ENCODE measurements around the gene EFCAB7. TPM values are rescaled to one million over a fixed set of nuclear protein-coding genes. Genes with fewer than 3 reads are reported as not detected.

The EFCAB7 gene
- total RNA-seq, 1 donor from 2014 or later: 3.8 TPM

DNA sequence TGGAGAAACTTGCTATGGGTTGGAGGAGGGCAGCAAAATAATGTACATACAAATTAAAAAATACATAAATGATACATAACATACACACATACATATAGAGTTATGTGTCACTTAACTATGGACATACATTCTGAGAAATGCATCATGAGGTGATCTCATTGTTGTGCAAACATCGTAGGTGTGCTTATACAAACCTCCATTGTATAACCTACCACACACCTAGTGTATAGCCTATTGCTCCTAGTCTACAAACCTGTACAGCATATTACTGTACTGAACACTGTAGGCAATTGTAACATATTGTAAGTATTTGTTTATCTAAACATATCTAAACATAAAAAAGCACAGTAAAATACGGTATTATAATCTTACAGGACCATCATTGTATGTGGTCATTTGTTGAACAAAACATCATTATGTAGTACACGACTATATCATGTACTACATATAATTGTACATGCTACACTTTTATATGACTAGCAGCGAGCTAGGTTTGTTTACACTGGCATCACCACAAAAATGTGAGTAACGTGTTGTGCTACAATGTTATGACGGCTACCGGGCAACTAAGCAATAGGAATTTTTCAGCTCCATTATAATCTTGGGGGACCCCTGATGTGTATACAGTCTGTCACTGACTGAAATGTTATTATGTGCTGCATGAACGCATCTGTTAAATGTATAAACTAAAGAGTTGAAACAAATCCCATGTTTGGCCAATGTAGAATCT lies 35.8 kb upstream of the EFCAB7 start:
- Mint-ChIP-seq H3K27ac (ENCODE audit: unreplicated experiment) (no peak overlapping the region), H3K27me3 (ENCODE audit: low read depth) (no peaks in the 10 kb centered on the region), H3K4me1 (ENCODE audit: low read depth) (peaks cover 8% of the 10 kb centered on the region), H3K36me3 (ENCODE audit: low read depth) (no peaks in the 10 kb centered on the region), H3K4me3 (ENCODE audit: unreplicated experiment) (no peak overlapping the region), H3K9me3 (ENCODE audit: low read depth) (no peaks in the 10 kb centered on the region)
- TF ChIP-seq, protein P1, sequence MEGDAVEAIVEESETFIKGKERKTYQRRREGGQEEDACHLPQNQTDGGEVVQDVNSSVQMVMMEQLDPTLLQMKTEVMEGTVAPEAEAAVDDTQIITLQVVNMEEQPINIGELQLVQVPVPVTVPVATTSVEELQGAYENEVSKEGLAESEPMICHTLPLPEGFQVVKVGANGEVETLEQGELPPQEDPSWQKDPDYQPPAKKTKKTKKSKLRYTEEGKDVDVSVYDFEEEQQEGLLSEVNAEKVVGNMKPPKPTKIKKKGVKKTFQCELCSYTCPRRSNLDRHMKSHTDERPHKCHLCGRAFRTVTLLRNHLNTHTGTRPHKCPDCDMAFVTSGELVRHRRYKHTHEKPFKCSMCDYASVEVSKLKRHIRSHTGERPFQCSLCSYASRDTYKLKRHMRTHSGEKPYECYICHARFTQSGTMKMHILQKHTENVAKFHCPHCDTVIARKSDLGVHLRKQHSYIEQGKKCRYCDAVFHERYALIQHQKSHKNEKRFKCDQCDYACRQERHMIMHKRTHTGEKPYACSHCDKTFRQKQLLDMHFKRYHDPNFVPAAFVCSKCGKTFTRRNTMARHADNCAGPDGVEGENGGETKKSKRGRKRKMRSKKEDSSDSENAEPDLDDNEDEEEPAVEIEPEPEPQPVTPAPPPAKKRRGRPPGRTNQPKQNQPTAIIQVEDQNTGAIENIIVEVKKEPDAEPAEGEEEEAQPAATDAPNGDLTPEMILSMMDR (IDR thresholded peaks at IDR 0.05): no peak
- DNase-seq (ENCODE audit: low spot score): no peak

DNA sequence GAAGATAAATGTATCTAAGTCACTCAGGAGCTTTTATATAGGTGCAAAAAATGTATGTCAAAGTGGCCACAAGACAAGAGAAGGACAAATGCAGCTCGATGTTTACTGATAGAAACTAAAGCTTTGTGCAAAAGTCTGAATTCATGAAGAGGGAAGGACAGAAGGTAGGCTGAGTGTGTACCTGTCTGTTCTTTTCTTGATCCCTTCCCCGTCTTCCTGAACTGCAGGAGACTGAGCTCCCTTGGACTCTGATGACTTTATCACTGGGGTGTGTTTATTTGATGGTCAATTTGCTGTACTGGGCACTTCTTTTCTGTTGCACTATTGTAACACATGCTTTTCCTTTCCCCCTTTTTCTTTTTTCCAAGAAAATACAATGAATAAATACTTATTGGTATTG lies 25.7 kb upstream of the EFCAB7 start:
- peaks cover 7% of the 10 kb centered on the region for H3K9me3 Mint-ChIP-seq (ENCODE audit: low read depth)
- H3K36me3 Mint-ChIP-seq (ENCODE audit: low read depth): no peaks in the 10 kb centered on the region
- H3K4me1 Mint-ChIP-seq (ENCODE audit: low read depth): no peaks in the 10 kb centered on the region
- no peaks in the 10 kb centered on the region for H3K27me3 Mint-ChIP-seq (ENCODE audit: low read depth)
- no peak overlapping the region for H3K27ac Mint-ChIP-seq (ENCODE audit: unreplicated experiment)
- no peak for DNase-seq (ENCODE audit: low spot score)
- no peak overlapping the region for H3K4me3 Mint-ChIP-seq (ENCODE audit: unreplicated experiment)
- TF ChIP-seq, protein P1 (IDR thresholded peaks at IDR 0.05): no peak

DNA sequence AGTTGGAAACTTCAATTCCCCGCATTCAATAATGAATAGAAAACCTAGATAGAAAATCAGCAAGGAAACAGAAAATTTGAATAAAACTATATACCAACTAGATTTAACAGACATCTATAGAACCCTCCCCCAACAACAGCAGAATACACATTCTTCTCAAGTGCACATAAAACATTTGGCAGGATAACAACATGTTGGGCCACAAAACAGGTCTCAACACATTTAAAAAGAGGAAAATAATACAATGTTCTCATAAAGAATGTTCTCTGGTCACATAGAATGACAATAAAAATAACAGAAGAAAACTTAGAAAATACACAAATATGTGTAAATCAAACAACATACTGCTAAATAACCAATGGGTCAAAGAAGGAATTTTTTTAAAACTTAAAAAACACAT lies 25.2 kb upstream of the EFCAB7 start:
- Mint-ChIP-seq H3K9me3 (ENCODE audit: low read depth) (peaks cover 7% of the 10 kb centered on the region), H3K36me3 (ENCODE audit: low read depth) (no peaks in the 10 kb centered on the region), H3K27ac (ENCODE audit: unreplicated experiment) (no peak overlapping the region), H3K27me3 (ENCODE audit: low read depth) (no peaks in the 10 kb centered on the region), H3K4me3 (ENCODE audit: unreplicated experiment) (no peak overlapping the region), H3K4me1 (ENCODE audit: low read depth) (no peaks in the 10 kb centered on the region)
- DNase-seq (ENCODE audit: low spot score): no peak
- TF ChIP-seq, protein P1 (IDR thresholded peaks at IDR 0.05): no peak

DNA sequence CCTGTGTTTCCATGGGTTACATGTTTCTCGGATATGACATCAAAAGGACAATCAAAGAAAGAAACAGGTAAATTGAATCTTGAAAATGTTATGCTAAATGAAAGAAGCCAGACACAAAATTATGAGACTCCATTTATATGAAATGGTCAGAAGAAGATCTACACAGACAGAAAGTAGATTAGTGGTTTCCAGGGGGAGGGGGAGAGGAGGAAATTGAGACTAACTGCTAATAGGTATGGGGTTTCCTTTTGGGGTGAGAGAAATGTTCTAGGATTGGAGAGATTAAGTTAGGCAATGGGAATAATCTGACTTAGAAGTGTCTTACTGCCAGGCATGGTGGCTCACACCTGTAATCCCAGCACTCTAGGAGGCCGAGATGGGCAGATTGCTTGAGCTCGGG lies 22.1 kb upstream of the EFCAB7 start:
- Mint-ChIP-seq H3K27me3 (ENCODE audit: low read depth) (no peaks in the 10 kb centered on the region), H3K27ac (ENCODE audit: unreplicated experiment) (no peak overlapping the region), H3K4me1 (ENCODE audit: low read depth) (no peaks in the 10 kb centered on the region), H3K4me3 (ENCODE audit: unreplicated experiment) (no peak overlapping the region), H3K9me3 (ENCODE audit: low read depth) (peaks cover 7% of the 10 kb centered on the region), H3K36me3 (ENCODE audit: low read depth) (peaks cover 3% of the 10 kb centered on the region)
- no peak for DNase-seq (ENCODE audit: low spot score)
- TF ChIP-seq, protein P1 (IDR thresholded peaks at IDR 0.05): no peak

DNA sequence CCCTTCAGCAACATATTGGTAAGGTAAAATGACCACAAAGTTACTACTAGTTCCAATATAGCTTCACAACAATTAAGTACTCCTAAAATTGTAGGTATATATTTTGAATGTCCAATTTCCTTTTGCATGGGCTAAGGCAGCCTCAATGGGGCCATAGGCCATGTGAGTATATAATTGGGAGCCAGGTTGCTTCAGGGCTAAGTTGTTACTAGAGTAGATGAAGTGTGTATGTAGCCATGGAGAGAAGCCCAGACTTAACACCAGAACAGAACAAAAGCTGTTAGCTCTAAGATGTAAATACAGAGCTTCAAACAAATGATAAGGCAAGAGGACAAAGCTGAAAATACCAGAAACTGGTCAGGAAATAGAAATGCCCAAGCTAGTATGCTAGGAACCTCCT lies 16.5 kb upstream of the EFCAB7 start:
- Mint-ChIP-seq H3K4me3 (ENCODE audit: unreplicated experiment) (no peak overlapping the region), H3K4me1 (ENCODE audit: low read depth) (no peaks in the 10 kb centered on the region), H3K9me3 (ENCODE audit: low read depth) (peaks cover 2% of the 10 kb centered on the region), H3K36me3 (ENCODE audit: low read depth) (peaks cover 3% of the 10 kb centered on the region), H3K27me3 (ENCODE audit: low read depth) (no peaks in the 10 kb centered on the region), H3K27ac (ENCODE audit: unreplicated experiment) (no peak overlapping the region)
- TF ChIP-seq, protein P1 (IDR thresholded peaks at IDR 0.05): no peak
- DNase-seq (ENCODE audit: low spot score): no peak

Data from chondrocyte (in vitro differentiated cells).